ENCODE results near the gene ZC3H6.
"Not testable (repeated sequence)": the region's sequence is repeated elsewhere in the genome, so short reads cannot be mapped to it uniquely, and the experiment has no call there.

DNA sequence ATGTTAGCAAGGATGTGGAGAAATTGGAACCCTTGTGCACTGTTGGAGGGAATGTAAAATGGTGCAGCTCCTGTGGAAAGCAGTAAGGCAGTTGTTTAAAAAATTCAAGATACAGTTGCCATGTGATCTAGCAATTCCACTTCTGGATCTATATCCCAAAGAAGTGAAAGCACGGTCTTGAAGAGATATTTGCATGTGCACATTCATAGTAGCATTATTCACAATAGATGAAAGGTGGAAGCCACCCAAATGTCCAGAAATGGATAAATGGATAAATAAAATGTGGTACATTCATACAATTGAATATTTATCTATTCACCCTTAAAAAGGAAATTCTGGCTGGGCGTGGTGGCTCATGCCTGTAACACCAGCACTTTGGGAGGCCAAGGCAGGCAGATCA lies 78.9 kb downstream of the ZC3H6 start:
- not testable (repeated sequence) for TF ChIP-seq CTCF (conservative IDR thresholded peaks at IDR 0.05 in 1 of 2, IDR thresholded peaks at IDR 0.05 in 1 of 2; ENCODE audit: extremely low read depth in 1 of 2, insufficient read depth in 1 of 2, low read depth in 1 of 2, low read length in 2 of 2); EZH2 (IDR thresholded peaks at IDR 0.05; ENCODE audit: borderline replicate concordance, low read length)

Data from mammary epithelial cell (primary cell).